ENCODE data around the gene VSIR.

Gene VSIR

DNA sequence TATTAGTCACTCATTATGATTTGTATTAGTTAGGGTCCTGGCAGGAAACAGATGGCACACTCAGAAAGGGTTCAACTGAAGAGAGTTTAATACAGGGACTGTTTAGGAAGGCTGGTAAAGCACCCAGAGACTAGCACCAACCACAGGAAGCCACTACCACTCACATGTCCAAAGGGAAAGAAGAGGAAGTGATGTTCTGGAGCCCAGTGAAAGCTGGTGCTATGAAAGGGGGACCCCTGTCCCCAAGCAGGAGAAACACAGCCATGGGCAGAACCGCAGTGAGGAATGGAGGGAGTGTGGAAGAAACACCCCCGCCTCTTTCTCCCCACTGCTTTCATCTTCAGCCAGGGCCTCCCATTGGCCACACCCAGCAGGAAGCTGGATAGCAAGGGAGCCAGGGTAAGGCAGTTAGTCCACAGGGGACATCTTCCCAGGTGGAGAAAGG is 3.2 kb upstream of the VSIR start:
- TF ChIP-seq, protein P1, sequence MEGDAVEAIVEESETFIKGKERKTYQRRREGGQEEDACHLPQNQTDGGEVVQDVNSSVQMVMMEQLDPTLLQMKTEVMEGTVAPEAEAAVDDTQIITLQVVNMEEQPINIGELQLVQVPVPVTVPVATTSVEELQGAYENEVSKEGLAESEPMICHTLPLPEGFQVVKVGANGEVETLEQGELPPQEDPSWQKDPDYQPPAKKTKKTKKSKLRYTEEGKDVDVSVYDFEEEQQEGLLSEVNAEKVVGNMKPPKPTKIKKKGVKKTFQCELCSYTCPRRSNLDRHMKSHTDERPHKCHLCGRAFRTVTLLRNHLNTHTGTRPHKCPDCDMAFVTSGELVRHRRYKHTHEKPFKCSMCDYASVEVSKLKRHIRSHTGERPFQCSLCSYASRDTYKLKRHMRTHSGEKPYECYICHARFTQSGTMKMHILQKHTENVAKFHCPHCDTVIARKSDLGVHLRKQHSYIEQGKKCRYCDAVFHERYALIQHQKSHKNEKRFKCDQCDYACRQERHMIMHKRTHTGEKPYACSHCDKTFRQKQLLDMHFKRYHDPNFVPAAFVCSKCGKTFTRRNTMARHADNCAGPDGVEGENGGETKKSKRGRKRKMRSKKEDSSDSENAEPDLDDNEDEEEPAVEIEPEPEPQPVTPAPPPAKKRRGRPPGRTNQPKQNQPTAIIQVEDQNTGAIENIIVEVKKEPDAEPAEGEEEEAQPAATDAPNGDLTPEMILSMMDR (IDR thresholded peaks at IDR 0.05): no peak

DNA sequence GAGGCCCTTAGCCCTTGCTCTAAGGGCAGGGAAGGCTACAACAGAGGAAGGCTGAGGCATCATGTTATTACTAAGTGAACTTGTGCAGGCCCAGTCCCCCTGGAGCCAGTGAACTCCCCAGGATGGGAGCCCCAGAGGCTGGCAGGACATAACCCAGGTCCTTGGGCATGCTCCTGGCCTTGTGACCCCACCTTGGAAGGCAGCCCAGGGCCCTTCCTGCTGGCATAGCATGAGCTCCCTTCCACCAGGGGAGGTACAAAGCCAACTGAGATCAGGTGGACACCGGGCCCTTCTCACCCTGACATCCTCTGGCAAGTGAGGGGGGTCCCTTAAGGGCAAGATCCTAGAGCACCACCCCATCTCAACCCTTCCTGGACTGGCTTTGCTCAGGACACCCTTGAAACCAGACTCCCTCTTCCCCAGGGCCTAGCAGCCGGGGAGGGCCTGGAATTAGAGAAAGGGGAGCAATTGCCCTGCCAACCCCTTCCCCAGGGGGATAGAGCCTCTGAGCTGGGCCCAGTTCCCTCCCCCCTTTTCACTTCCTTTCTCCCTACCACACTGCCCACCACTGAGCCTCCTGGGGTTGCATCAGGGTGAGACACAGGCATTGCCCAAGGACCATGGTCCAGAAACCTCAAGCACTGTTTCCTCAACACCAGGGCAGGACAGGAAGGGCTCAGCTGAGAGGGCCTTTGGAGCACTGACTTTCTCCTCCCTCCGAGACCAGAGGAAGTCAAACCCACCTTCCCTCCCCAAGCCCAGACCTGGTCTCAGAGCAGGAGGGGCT is 1.8 kb upstream of the VSIR start:
- TF ChIP-seq, protein P1 (IDR thresholded peaks at IDR 0.05): no peak

- TF ChIP-seq, protein P1 (IDR thresholded peaks at IDR 0.05): no peak
Measured at GRCh38 chr10:71772832-71773220, 494 bp downstream of the VSIR start.

- TF ChIP-seq, protein P1 (IDR thresholded peaks at IDR 0.05): no peak
Measured at GRCh38 chr10:71771821-71772617, 1.3 kb downstream of the VSIR start.

- TF ChIP-seq, protein P1 (IDR thresholded peaks at IDR 0.05): no peak
Measured at GRCh38 chr10:71771204-71771603, 2.1 kb downstream of the VSIR start.

GRCh38 chr10:71770789-71771188 is 2.5 kb downstream of the VSIR start:
- TF ChIP-seq, protein P1 (IDR thresholded peaks at IDR 0.05): no peak

GRCh38 chr10:71770255-71770654 is 3.1 kb downstream of the VSIR start:
- TF ChIP-seq, protein P1 (IDR thresholded peaks at IDR 0.05): no peak
